Islet precursor cell (in vitro differentiated cells): ENCODE measurements around the gene CINP.

Experiments used
- DNase-seq: peaks from one replicate; pipeline ENCODE4 v3.0.0-alpha.2; 2018

Gene CINP

DNA sequence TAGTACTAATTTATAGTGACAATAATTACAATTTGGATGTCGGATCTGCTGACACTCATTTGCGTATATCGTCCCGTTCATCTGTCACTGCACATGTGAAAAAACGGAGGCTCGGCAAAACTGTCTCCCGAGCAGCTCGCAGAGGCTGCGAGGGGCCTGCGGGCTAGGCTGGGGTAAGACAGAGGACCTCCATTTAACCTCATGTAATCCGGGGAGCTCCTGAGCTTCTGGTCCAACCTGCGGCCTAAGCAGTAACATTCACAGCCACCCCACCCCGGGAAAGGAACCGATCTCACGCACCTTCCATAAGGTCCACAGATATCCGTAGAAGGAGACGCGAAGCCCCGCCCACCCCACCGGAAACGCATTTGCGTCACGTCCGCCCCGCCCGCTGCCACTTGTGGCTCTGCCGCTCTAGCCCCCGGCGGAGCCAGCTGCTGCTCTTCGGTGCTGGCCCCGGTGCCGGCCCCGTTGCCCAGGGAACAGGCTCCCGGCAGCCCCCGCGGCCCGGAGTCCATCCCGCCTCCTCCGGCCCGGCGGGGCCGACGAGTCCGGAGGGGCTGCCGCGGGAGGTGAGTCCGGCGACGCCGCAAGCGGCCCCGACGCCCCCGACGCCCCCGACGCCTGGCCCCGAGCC is at the start of gene CINP, which contains the start of gene TECPR2:
CINP (minus strand) TSS at position 346 of the 637 bp plus-strand sequence; CDS start at position 307, 39 bp downstream.
TECPR2 (plus strand) TSS at position 397 of the 637 bp plus-strand sequence. CDS start 13,781 bp downstream, outside the sequence.
- DNase-seq = peak; percentile 98

DNA sequence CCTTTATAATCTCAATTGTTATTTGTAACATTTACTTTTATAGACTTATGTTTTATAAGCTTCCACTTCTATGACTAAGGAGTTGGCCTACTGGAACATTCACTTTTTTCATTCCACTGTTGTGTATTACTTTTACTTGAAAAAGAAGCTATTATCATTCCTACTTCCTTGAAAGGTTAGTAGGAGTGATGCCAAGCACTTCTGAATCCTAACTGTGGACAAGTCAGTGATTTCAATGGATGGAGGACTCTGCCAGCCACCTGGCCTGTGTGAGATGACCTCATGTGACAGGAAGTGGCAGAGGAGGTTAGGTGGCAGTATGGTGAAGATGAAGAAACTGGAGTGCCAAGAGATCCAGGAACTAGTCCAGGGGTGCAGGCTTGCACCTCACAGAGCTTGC is 46.0 kb upstream of the CINP start:
- DNase-seq = peak; percentile 32

DNA sequence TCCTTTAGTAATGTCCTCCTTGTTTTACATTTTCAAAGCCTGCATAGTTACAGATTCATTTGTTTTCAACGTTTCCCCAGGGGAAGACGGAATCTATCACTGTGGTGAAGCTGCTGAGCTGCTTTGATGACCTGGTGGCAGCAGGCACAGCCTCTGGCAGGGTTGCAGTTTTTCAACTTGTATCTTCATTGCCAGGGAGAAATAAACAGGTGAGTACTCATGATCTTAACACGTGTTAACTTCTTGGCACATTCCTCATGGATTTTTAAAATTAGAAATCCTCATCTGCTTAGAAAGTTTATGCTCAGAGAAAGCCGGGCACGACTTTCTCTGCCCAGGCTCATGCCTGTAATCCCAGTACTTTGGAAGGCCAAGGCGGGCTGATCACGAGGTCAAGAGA is 44.6 kb upstream of the CINP start:
- peak; percentile 23 for DNase-seq

DNA sequence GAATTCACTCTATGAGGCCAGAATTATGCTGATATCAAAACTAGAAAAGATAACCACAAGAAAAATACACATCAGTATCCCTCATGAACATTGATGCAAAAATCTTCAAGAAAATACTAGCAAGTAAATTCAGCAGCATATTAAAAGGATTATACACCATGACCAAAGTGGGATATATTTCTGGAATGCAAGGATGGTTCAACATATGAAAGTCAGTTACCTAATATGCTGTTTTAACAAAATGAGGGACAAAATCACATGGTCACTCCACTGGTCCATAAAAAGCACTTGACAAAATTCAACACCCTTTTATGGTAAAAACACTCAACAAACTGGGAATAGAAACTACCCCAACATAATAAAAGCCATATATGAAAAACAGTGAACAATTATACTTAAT is 40.3 kb upstream of the CINP start:
- no peak for DNase-seq

DNA sequence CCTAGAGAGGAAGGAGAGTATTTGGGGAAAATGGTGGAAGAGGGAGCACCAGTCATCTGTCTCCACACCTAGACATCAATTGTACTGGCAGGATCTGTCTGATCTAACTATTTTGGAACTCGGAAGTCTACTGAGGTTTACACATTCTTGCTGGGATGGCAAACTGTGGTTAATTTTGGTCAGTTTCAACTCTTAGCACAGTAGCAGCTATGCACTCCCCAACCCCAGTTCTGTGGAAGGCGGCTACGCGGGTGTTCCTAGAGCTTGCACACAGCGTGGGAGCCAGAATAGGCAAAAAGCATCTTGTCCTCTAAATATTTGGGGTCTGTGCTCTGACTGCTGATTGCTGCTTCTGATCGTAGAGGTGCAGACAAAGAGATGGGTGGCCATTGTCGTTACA is 33.8 kb upstream of the CINP start:
- no peak for DNase-seq

DNA sequence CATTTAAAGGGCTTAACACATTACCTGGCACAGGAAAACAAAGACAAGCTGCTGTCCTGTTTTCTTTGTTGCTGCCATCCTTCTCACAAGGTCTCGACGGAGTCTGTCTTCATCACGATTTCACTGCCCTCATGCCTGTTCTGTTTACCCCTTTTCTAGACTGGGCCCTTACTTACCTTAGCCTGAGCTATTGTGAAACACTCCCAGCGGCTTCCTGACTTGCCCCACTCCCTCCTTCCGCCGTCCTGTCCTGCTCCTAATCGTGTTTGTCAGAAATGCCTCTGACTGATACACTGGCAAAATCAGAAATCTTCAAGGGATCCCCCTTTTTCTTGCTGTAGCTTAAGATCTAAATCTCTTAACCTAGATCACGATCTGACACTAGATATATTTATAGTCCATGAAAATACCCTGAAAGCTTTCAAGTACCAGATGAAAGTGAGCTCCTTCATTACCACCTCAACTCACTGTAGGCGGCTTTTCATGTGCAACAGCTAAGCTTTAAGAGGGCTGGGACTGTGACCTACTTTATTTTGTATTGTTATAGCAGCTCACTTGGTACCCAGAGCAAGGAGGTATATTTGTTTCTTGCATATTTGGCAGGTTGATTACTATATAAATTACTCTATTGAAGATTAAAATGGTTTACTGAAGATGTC is 32.2 kb upstream of the CINP start:
- DNase-seq = no peak

DNA sequence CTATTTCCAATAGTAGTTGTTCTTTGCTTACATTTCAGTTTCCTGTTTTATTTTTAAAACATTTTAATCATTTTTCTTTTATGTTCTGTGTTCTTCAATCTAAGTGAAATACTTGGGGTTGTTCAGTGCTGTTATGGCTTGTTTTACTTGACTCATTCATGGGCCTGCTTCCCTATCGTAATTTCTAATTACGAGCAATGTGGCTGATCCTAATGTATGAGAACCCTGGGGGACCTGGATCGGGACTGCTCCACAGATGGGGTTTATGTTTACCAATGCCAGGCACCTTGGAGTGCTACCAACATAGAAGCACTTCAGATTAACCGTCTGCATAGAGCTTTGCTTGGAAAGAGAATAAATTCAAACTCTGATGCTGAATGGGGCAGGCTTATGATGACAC is 29.8 kb upstream of the CINP start:
- no peak for DNase-seq

DNA sequence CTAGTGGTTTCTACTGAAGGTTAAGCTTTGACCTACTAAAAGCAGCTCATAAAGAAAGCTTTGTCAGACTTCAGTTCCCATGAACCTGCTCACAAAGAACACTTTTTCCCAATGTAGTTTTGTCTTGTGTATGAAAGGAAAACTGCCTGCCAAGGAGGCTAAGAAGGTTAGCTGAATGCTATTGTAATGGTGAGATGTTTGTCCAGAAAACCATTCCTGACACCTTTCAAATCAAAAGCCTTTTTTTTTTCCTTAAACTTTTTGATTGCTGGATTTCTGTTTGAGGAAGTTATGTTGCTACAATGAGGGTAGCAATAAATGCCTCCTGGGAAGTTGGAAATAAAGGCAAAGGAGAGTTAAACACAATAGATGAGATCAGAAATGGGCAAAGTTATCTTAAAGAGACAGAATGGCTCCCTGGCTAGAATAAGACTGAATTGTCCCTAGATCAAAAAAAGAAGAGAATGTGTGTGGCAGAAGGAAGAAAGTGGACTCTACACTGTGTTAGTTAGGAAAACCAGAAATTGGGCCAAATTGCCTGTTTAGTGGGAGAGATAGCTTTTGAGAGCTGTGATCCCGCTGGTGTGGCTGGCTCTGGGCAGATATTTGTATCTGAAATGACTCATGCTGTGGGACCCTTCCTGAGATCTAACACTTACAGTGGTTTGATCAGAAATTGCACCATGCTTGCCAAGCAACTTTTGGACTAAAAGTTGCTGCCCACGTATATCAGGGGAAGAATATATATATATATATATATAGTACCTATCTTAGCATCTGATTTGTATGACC is 27.6 kb upstream of the CINP start:
- DNase-seq = no peak

DNA sequence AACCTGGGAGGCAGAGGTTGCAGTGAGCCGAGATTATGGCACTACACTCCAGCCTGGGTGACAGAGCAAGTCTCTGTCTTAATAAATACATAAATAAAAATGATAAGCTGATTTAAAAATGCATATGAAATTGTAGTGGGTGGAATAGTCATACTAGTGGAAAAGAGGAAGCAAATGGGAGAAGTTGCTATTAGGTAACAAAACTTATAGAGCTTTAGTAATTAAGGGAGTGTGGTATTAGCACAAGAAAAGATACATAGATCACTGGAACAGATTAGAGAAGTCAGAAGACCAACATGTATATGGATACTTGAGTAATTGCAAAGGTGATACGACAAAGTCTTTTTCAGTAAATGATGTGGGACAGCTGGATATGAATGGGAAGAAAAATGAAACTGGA is 26.6 kb upstream of the CINP start:
- no peak for DNase-seq

DNA sequence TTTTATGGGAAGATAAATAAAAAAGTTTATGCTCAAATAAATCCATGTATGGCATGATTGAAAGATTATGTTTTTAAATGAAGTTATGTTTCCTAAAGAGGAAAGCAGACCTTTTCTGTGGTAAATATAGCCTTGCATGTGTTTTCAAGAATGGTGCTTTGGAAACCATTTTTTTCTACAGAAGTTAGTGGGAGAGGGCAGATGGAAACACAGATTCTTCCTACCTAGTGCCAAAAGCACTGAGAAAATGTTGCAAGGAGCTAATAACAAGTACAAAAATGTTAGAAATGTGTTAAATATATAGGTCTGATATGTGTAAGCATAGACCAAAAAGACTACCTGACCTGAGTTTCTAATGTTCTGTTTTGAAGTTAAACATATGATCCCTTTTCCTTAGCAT is 24.4 kb upstream of the CINP start:
- no peak for DNase-seq

DNA sequence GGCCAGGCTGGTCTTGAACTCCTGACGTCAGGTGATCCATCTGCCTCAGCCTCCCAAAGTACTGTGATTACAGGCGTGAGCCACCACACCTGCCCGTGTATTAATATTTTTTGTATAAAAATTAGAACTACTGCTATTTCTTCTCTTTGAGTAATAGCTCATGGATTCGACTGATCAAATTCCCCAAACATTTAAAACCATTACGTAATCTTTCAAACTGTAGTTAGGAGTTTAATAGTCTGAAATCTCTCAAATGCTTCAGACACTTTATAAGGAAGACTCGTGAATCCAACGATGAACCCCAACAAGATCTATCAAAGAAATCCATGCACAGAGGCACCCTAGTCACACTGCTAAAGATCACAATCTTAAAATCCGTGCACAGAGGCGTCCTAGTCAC is 16.1 kb upstream of the CINP start:
- DNase-seq = no peak

DNA sequence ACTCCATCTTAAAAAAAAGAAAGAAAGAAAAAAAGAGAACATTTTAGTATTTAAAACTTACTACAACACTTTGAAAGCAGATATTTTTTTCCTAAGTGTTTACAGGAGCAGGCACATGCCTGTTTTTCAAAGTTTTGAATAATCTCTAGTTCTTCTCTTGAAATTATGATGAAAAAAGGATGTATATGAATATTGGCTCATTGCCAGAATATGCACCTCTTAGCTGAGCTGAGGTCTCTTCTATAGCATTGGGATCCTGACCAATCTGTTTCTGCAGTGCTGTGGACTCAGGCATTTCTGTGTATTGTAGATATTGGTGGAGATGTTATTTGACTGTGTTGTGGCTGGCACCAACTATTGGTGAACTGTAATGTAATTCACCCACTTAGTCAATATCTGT is 15.0 kb upstream of the CINP start:
- DNase-seq = no peak

DNA sequence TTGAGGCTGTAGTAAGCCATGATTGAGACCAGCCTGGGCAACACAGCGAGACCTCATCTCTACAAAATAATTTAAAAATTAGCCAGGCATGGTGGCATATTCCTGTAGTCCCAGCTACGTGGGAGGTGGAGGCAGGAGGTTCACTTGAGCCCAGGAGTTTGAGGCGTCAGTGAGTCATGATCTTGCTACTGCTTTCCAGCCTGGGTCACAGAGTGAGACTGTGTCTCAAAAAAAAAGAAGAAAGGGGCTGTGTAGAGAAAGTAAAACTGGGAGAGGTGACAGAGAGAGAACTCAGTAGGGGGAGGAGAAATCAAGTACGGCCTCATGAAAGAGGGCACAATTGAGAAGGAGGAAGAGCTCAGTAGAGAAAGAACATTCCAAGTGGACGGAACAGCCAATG is 12.4 kb upstream of the CINP start:
- DNase-seq = no peak

DNA sequence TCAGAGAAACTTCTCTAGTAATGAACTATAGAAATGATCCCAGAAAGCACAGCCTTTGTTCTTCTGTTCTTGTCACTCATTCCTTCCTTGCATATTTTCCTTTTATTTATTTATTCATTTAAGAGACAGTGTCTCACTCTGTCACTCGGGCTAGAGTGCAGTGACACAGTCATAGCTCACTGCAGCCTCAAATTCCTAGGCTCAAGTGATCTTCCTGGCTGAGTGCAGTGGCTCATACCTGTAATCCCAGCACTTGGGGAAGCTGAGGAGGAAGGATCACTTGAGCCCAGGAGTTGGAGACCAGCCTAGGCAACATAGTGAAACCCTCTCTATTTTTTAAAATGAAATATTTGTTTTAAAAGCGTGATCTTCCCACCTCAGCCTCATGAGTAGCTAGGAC is 11.6 kb upstream of the CINP start:
- DNase-seq = no peak

DNA sequence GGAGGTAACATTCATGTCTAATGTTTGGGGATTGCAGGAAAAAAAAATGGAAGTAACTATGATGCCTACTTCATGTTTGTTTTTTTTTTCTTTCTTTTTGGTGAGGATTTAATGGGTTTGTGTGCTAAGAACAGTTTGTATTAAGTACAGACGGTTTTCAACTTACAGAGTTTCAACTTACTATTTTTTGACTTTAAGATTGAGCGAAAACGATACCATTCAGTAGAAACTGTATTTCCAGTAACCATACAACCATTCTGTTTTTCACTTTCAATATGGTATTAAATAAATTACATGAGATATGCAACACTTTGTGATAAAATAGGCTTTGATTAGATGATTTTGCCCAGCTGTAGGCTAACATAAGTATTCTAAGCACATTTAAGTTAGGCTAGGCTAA is 10.4 kb upstream of the CINP start:
- DNase-seq = no peak

DNA sequence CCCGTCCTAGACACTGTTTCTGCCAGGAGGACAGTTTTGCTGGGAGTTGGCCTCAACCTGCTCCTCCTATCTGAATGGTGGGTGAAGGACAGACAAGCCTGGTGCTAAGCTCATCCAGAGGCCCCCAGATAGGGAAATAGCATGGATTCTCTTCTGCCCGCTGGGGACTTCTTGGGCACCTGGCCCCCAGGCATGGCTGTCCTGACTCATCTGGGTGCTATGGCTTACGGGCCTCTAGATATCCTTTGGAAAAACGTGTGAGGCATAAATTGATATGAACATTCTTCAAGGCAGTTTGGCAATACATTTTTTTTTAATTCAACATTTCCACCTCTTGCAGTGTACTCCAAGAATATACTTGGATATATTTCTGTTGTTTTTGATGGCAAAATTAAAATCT is 8.7 kb upstream of the CINP start:
- no peak for DNase-seq

DNA sequence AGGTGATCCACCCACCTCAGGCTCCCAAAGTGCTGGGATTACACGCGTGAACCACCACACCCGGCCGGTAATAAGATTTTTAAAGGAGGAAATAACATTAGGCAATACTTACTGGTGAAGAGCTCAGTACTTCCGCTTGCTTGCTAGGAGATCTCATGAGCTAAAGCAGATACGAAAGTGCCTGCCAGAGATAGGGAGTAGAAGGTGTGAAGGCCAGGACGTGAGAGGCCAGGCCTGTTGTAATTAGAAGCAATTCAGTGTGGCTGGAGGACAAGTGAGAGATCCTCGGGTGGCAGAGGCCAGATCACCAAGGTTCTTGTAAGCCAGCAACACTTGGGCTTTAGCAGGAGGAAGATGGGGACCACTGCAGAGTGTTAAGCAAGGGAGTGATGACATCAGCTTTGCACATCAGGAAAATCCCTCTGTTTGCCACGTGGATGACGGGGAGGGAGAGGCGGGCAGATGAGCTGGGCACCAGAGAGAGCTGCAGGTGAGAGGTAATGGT is 7.7 kb upstream of the CINP start:
- no peak for DNase-seq

DNA sequence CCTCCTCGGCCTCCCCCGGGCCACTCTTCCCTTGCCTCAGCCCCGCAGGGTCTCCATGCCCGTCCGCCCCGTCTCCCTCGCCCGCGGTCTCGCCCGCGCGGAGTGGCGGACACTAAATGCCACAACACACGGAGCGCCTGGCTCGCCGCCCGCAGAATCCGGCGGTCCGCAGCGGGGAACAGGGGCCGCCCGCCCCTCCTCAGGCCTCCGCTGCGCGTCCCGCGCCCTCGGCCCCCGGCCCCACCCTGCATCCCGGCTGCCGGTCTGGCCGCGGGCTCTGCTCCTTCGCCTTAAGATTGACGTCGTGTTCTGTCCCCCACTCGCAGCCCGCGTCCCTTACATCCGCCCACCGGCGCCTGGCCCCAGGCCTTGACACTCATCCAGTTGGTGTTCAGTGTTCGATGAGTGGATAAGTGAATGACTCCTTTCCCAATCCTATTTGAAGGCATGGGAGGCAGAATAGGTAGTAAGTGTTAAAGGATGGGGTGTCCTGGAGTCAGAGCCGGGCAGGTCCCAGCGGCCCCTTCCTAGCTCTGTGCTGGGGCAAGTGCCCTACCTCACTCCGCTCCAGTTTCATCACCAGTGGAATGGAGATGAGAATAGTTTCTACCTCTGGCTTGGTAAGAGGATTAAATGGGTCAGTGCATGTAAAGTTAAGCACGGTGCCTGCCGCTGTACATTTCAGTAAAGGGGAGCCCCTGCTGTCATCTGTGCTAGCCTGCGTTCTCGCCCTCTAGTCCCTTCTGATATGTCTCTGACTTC is 673 bp upstream of the CINP start:
- peak; percentile 67 for DNase-seq

DNA sequence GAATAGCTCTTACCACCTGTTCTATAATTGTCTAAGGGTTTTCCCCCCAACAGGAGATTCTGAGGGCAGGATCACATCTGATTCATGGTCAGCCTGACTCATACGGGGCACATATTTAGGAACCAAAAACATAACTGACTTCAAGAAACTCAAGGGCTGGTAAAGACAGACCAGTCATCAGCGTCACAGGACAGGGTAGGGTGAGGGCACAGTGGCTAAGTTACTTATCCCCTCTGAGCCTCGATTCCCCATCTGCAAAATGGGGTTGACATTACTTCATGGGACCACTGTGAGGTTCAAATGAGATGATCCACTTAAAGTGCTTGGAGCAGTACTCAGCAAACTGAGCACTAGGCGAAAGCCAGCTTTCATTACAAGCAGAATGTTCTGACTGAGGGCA is 606 bp downstream of the CINP start:
- no peak for DNase-seq

DNA sequence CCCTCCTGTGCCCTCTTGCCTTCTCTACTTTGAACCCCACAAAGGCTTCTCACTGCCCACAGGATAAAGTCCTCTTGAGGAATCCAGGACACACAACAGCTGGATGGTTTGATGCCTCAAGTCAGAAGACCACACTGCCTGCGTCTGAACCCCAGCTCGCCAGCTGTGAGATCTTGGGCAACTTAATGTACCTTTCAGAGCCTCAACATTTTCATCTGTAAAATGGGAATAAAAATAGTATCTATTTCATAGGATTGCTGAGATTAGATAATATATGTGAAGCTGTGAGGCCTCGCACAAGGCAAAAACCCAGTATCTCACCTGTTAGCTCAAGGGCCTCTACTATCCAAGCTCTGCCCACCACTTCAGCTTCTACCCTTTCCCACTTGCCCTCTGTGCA is 2.3 kb downstream of the CINP start:
- no peak for DNase-seq

DNA sequence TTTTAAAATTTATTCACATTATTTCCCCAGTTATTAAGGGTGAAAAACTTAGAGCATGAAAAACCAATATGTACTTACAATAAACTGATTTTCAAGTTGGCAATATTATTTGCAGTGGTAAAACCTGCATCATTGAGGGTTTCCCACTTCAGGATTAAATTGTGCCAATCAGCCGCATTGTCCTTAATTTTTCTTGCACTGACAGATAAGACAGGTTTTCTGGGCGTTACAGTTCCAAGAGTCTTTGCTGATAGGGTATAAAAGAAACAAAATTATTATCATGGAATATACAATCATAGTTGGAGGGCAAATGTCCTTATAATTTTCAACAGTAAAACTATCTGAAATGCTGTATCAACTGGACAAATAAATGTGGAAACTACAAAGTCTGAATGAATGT is 3.3 kb downstream of the CINP start:
- no peak for DNase-seq

DNA sequence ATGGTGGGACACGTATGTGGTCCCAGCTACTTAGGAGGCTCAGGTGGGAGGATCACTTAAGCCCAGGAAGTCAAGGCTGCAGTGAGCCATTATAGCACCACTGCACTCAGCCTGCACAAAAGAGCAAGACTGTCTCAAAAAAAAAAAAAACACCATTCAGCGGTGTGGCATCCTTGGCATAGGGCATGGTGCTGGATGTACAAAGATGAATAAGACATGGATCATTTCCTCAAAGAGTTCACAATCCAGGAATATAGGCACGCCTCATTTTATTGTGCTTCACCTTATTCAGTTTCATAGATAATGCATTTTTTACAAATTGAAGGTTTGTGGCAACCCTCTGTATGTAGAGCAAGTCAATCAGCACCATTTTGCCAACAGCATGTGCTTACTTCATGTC is 6.4 kb downstream of the CINP start:
- DNase-seq = no peak

DNA sequence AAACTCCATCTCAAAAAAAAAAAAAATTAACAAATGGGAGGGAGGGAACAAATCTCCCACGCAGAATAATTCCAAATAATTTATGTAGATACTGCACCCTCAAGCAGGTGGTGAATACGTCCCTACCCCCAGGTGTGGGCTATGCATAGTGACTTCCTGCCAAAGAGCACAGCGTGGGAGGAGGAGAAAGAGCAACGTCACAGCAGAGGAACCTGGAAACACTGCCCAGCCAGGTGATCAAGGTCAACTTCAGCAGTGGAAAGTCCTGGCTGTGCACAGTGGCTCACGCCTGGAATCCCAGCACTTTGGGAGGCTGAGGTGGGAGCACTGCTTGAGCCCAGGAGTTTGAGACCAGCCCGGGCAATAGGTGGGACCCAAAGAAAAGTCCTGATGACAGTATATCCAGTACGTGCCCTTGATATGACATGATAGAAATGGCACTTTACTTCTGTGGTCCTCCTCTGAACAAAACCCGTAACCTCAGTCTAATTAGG is 9.5 kb downstream of the CINP start:
- no peak for DNase-seq
